Measurements from ENCODE around the gene TTLL10.

Gene TTLL10

GRCh38 chr1:1197551-1198422, 24.1 kb downstream of the TTLL10 start:
- no peak for TF ChIP-seq POLR2A (IDR thresholded peaks at IDR 0.05; ENCODE audit: low read depth, low read length)
- no peak for TF ChIP-seq TAF1 (IDR thresholded peaks at IDR 0.05; ENCODE audit: low read depth, low read length)
- TF ChIP-seq PAX5 (IDR thresholded peaks at IDR 0.05; ENCODE audit: insufficient read depth, low read length, severe bottlenecking), result no peak
- TF ChIP-seq POU2F2 (IDR thresholded peaks at IDR 0.05; ENCODE audit: low read depth, low read length), result no peak
- TF ChIP-seq POLR2AphosphoS5 (IDR thresholded peaks at IDR 0.05; ENCODE audit: low read depth, low read length), result no peak
- no peak for TF ChIP-seq SPI1 (IDR thresholded peaks at IDR 0.05; ENCODE audit: low read depth, low read length)
- no peak for FAIRE-seq
- no peak for DNase-seq (ENCODE audit: insufficient read length, low spot score)

- no peak for TF ChIP-seq TAF1 (IDR thresholded peaks at IDR 0.05; ENCODE audit: low read depth, low read length)
- no peak for TF ChIP-seq POLR2AphosphoS5 (IDR thresholded peaks at IDR 0.05; ENCODE audit: low read depth, low read length)
- no peak for TF ChIP-seq POU2F2 (IDR thresholded peaks at IDR 0.05; ENCODE audit: low read depth, low read length)
- no peak for TF ChIP-seq PAX5 (IDR thresholded peaks at IDR 0.05; ENCODE audit: insufficient read depth, low read length, severe bottlenecking)
- TF ChIP-seq POLR2A (IDR thresholded peaks at IDR 0.05; ENCODE audit: low read depth, low read length), result no peak
- TF ChIP-seq SPI1 (IDR thresholded peaks at IDR 0.05; ENCODE audit: low read depth, low read length), result no peak
- DNase-seq (ENCODE audit: insufficient read length, low spot score), result no peak
- FAIRE-seq, result no peak
Measured at GRCh38 chr1:1198423-1199140, 24.9 kb downstream of the TTLL10 start.

GRCh38 chr1:1199141-1199960, 25.7 kb downstream of the TTLL10 start:
- no peak for DNase-seq (ENCODE audit: insufficient read length, low spot score)

GRCh38 chr1:1199961-1200875, 26.5 kb downstream of the TTLL10 start:
- DNase-seq (ENCODE audit: insufficient read length, low spot score) (no peak), FAIRE-seq (no peak)

More at GRCh38 chr1:1199141-1199960, 25.7 kb downstream of the TTLL10 start:
- TF ChIP-seq POU2F2 (IDR thresholded peaks at IDR 0.05; ENCODE audit: low read depth, low read length), result no peak
- TF ChIP-seq POLR2A (IDR thresholded peaks at IDR 0.05; ENCODE audit: low read depth, low read length), result no peak
- TF ChIP-seq SPI1 (IDR thresholded peaks at IDR 0.05; ENCODE audit: low read depth, low read length), result no peak
- TF ChIP-seq PAX5 (IDR thresholded peaks at IDR 0.05; ENCODE audit: insufficient read depth, low read length, severe bottlenecking), result no peak
- TF ChIP-seq TAF1 (IDR thresholded peaks at IDR 0.05; ENCODE audit: low read depth, low read length), result no peak
- TF ChIP-seq POLR2AphosphoS5 (IDR thresholded peaks at IDR 0.05; ENCODE audit: low read depth, low read length), result no peak
- FAIRE-seq, result no peak

GRCh38 chr1:1200876-1201810, 27.5 kb downstream of the TTLL10 start:
- no peak for FAIRE-seq
- no peak for DNase-seq (ENCODE audit: insufficient read length, low spot score)
- TF ChIP-seq POLR2AphosphoS5 (IDR thresholded peaks at IDR 0.05; ENCODE audit: low read depth, low read length), result no peak
- TF ChIP-seq SPI1 (IDR thresholded peaks at IDR 0.05; ENCODE audit: low read depth, low read length), result no peak
- no peak for TF ChIP-seq PAX5 (IDR thresholded peaks at IDR 0.05; ENCODE audit: insufficient read depth, low read length, severe bottlenecking)
- no peak for TF ChIP-seq TAF1 (IDR thresholded peaks at IDR 0.05; ENCODE audit: low read depth, low read length)
- no peak for TF ChIP-seq POLR2A (IDR thresholded peaks at IDR 0.05; ENCODE audit: low read depth, low read length)
- no peak for TF ChIP-seq POU2F2 (IDR thresholded peaks at IDR 0.05; ENCODE audit: low read depth, low read length)

More at GRCh38 chr1:1199961-1200875, 26.5 kb downstream of the TTLL10 start:
- TF ChIP-seq SPI1 (IDR thresholded peaks at IDR 0.05; ENCODE audit: low read depth, low read length) (no peak), POU2F2 (IDR thresholded peaks at IDR 0.05; ENCODE audit: low read depth, low read length) (no peak), POLR2A (IDR thresholded peaks at IDR 0.05; ENCODE audit: low read depth, low read length) (no peak), PAX5 (IDR thresholded peaks at IDR 0.05; ENCODE audit: insufficient read depth, low read length, severe bottlenecking) (no peak), TAF1 (IDR thresholded peaks at IDR 0.05; ENCODE audit: low read depth, low read length) (no peak), POLR2AphosphoS5 (IDR thresholded peaks at IDR 0.05; ENCODE audit: low read depth, low read length) (no peak)

- no peak for TF ChIP-seq POLR2AphosphoS5 (IDR thresholded peaks at IDR 0.05; ENCODE audit: low read depth, low read length)
- no peak for TF ChIP-seq POLR2A (IDR thresholded peaks at IDR 0.05; ENCODE audit: low read depth, low read length)
- no peak for TF ChIP-seq TAF1 (IDR thresholded peaks at IDR 0.05; ENCODE audit: low read depth, low read length)
- no peak for TF ChIP-seq SPI1 (IDR thresholded peaks at IDR 0.05; ENCODE audit: low read depth, low read length)
- no peak for TF ChIP-seq PAX5 (IDR thresholded peaks at IDR 0.05; ENCODE audit: insufficient read depth, low read length, severe bottlenecking)
- TF ChIP-seq POU2F2 (IDR thresholded peaks at IDR 0.05; ENCODE audit: low read depth, low read length), result no peak
- no peak for FAIRE-seq
- no peak for DNase-seq (ENCODE audit: insufficient read length, low spot score)
Measured at GRCh38 chr1:1202831-1203560, 29.3 kb downstream of the TTLL10 start.
